Brain pericyte (primary cell): ENCODE data around the gene P4HA2.

Experiments
- DNase-seq: peaks from one replicate; pipeline ENCODE4 v3.0.0-alpha.2; 2012; ENCODE audit warnings: low read depth, low spot score

Gene P4HA2

DNA sequence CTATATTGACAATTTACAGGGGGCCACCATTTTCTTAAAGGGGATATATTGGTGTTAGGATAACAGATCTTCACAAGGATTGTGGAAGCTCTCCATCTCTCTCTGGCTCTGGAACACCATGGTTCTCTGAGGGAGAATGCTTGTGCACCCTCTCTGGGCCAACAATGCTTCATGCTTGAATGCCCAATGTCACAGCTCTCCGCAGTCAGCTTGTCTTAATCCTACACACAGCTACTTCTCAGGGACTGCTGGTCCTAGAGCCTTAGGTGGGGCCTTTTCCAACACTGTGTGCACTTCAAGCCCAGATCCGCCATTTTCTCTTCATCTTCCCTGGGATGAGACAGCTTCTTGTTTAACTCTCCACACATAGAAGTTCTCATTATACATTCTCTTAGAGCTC, 22.9 kb upstream of the P4HA2 start:
- no peak for DNase-seq

DNA sequence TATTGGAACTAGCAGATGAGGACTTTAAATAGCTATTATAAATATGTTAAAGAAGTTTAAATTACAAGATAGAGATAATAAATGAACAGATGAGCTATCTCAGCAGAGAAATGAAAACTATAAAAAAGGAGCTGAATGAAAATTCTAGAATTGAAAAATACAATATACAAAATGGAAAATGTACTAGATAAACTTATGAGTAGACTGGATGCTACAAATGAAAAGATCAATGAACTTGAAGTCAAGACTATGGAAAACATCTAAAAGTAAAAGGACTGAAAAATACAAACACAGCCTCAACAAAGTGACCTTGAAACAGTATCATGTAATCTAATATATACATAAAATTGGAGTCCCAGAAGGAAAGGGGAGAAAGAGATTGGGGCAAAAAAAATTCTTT, 19.2 kb upstream of the P4HA2 start:
- no peak for DNase-seq

DNA sequence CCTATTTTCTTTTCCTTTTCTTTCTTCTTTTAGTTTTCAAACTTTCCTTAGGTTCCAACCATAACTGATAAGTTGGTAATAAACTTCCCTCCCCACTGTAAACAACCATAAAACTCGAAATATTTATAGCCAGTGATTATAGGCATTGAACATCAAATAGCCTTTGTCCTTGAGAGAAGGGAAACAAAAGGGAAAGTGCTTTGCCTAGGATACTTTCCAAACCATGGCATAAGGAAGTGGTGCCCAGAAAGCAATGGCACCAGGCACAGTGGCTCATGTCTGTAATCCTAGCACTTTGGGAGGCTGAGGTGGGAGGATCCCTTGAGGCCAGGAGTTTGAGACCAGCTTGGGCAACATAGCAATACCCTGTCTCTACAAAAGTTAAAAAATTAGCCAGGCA, 17.9 kb upstream of the P4HA2 start:
- no peak for DNase-seq

DNA sequence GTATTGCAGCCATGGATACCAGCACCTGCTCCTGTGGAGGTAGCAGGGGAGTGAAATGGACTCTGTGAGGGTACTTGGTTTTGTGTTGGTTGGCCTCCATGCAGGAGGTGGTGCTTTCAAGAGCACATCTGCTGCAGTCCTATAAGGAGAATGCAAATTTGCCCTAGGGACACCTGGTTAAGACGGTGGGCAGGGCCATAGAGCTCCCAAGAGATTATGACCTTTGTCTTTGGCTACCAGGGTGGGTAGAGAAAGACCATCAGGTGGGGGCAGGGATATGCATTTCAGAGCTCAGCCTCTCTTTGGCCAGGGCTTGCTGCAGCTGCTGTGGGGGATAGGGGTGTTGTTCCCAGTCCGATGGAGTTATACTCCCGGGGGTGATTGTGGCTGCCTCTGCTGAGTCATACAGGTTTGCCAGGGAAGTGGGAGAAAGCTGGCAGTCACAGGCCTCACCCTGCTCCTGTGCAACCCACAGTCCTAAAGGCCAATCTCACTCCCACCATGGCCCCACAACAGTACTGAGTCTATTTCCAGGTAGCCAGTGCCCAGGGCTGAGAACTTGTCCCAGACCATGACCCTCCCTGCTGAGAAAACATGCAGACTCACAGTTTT, 15.8 kb upstream of the P4HA2 start:
- DNase-seq, result no peak

DNA sequence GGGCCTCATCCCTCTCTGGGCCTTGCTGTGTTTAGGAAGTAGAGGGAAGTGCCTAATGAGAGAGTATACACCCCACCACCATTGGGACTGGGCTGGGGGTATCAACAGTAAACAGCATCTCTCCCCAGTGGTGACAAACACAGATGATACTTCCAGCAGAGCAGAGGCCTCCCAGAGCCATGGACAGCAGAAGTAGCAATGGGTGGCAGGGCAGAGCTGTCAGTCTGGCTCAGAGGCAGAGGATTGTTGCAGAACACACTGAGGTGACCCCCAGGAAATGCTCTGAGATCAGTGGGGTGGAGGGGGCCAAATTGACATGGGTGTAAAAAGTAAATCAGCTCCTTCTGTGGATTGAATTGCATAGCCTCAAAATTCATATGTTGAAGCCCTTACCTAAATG, 12.1 kb upstream of the P4HA2 start:
- DNase-seq, result no peak

DNA sequence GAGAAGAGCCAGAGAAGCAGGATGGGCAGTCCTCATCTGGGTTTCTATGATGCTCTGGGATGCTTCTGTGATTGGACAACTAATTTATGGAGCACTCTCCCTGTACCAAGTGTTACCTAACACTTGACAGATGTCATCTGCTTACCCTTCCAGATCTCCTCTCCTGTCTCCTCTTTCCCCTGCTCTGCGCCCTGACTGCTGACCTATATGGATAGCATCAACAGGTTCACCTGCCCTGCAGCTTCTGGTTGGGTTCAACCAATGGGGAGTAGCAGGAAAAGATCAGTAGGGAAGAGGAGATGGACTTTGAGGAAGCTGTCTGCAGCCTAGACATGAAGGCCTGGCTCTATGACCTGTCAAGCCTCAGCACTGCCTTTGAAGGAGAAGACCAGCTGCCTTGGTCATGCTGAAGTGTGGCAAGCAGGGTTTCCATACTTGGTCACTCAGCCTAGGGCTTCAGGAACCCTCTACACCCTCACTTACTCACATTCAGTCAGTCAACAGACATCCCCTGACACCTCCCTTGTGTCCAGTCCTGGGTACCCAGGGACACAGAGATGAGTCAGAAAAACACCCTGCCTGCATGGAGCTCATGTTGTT, 11.3 kb upstream of the P4HA2 start:
- no peak for DNase-seq

DNA sequence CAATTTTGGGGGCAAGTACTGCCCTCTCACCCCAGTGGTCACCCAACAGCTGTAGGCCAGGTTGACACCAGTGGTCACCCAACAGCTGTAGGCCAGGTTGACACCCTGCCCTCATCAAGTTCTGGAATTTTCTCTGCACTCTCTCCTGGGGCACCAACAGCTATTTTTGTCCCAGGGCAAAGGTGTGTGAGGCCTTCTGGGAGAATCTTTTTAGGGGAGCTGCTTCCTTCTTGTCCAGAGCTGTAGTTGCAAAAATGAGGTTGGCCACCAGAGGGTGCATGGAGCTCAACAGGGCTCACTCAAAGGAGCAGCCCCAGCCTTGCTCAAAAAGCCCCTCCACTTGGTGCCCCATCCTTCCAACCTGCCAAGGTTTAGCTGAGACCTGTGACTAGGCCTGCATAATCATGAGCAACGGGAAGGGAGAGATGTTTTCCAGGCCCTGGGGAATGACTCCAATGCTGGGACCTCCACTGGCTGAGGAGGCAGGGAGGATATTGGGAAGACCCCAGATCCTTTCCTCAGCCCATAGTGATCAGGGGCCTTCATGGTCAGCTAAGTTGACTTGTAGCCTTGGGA, 10.6 kb upstream of the P4HA2 start:
- DNase-seq, result no peak

DNA sequence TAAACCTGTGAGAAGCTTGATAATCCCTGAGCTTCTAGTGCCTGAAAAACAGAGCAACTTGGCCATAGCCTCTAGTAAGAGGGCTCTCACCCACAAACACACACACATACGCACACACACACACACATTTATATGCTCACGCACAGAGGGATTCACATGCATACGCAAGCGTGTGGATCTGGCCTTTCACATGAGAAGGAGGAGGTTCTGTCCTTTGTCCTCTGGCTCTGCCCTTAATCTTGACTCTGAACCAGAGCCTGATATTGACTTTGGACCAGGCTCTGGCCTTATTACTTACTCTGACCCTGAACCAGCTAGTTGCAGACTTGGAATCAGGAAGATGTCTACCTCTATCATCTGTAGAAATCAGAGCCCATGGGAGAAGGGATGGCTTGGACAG, 10.0 kb upstream of the P4HA2 start:
- DNase-seq, result no peak

DNA sequence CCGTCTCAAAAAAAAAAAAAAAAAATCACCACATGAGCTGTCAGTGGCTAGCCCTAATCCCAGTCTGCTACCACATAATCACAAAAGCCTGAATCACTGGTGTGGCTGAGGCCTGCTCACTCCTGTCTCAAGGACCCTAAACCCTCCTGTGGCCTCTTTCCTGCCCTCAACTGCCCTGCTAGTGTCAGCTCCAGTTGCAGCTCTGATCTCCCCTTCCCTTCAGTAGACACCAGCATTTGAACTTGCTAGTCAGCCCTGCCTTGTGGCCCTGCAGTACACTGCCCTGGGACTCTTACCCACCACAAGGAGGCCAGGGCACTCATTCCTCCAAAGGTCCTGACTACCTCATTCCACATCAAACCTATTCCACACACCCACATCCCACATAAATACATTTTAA, 9.5 kb upstream of the P4HA2 start:
- no peak for DNase-seq

DNA sequence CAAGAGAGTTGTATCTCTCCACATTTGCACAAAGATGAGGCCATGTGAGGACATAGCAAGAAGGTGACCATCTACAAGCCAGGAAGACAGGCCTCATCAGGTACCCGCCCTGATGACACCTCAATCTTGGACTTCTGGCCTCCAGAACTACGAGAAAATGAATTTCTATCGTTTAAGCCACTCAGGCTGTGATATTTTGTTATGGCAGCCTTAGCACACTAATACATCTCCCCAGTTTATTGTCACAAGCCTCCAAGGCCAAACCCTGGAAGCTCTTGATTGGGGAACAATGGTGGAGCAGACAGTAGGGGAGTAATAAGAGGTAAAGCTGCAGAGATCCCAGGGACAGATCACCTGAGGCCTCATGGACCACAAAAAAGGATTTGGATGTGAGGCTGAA, 7.7 kb upstream of the P4HA2 start:
- DNase-seq, result no peak

DNA sequence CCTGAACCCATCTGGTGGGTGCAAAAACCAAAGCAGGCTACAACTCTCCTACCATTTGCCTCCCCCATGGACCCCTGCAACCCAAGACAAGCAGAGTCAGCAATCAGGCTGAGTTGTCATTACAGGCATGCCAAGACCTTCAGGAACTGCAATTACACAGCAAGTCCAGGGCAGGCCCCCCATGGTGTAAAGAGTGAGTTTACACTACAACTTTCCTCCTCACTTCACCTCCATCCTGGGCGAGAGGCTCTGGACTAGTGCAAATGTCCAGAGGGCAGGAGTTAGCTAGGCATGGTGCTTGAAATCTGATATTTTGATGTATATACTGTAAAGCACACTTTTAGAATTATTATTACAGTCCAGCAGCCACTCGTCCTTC, 7.0 kb upstream of the P4HA2 start:
- no peak for DNase-seq

DNA sequence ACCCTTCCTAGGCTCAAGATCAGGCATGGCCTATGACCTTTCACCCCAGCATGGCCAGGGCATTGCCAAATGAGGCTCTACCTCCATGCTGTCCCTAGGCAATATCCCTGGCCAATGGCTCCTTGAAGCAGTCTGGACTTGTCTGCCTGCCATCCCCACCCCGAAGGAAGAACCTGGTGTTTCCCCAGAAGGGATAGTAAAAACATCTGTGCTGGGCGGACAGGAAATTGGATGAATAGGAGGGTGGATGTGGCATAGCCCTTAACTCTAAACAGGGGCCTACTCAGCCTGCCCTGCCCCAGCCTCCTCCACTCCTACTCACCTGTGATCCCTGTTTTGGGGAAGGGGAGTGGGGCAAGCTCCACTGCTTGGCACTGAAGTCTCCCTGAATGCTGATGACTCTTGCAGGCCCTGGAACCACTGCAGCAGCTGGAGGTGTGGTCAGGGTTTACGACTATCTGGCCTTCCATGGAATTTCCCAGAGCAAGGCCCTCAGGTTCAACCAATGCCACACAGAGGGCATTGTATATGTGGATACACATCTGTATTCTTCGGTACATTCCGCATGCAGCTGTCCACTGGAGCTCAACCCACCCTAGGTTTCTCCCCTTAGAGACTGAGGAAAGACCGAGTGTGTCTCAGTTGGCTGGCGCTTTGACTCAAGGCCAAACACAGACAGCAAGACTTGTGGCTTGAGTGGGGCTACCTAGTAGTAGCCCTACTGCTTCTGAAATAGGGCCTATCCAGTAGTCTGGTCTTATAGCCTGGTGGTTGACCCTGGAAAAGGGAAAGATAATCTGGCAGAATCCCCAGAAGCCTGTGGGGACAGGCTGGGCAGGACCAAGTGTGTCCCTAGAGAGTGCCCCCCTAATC, 6.4 kb upstream of the P4HA2 start:
- DNase-seq, result no peak

DNA sequence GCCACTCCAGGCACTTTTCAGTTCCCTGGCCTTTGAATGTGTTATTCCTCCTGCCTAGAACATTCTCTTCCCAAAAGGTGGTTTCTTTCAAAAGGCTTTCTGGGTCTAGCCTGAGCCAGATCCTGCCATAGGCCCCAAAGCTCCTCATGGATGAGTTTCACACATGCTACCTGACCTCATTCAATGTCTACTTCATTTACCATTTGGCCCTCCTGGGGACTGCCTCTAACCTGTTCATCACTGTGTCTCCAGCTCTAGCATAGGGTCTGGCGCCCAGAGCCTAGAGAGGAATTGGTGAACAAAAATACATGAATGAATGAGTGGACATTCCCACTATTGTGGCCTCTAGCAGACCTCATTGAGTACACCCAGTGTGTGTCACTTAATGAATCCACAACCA, 5.4 kb upstream of the P4HA2 start:
- DNase-seq, result no peak

DNA sequence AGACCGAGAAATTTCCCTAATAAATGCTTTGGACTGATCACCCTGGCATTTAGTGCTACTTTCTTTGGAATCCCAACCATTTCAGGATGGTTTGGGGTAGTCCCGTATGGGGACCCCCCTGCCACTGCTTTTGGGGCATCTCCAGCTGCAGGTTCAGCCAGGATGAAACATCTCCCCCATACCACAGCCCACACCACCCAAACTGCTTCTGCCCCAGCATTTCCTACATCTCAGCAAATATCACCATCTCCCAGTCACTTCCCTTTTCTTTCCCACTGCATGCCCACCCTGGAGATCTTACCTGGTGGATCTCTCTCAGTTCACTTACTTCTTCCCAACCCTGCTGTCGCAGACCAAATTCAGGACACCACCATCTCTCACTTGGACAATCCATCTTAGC, 4.8 kb upstream of the P4HA2 start:
- no peak for DNase-seq

DNA sequence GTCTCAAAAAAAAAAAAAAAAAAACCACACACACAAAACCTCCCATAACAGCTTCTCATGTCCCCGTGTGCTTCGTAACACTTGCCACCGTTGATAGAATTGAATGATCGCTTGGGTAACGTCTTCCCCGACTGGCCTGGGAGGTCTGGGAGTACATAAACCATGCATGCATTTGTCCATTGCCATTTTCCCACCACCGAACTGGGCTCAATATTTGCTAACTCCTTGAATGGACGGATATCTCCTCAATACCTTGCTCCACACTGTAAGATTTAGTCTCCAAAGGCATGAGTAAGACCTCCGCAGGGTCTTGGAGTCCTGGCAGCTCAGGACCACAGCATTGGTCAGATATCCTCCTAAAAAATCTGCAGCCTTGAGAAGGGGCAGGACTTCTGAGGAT, 3.2 kb upstream of the P4HA2 start:
- no peak for DNase-seq

DNA sequence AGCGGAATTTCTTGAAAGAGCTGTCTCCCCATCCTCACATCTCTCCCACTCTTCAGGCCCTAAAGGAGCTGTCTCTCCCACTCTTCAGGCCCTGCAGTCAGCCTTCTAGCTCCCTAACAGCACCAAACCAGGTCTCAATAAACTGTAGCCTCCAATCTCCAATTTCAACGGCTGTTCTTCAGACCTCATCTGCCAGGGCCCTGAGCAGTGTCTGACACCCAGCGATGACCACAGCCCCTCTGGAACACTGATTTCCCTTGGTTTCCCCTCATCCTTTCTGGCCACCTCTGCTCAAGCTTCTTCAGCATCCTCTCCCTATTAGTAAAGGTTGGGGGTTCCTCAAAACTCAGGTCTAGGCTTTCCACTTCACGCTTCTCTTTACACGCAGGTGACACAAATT, 1.6 kb upstream of the P4HA2 start:
- DNase-seq, result no peak

DNA sequence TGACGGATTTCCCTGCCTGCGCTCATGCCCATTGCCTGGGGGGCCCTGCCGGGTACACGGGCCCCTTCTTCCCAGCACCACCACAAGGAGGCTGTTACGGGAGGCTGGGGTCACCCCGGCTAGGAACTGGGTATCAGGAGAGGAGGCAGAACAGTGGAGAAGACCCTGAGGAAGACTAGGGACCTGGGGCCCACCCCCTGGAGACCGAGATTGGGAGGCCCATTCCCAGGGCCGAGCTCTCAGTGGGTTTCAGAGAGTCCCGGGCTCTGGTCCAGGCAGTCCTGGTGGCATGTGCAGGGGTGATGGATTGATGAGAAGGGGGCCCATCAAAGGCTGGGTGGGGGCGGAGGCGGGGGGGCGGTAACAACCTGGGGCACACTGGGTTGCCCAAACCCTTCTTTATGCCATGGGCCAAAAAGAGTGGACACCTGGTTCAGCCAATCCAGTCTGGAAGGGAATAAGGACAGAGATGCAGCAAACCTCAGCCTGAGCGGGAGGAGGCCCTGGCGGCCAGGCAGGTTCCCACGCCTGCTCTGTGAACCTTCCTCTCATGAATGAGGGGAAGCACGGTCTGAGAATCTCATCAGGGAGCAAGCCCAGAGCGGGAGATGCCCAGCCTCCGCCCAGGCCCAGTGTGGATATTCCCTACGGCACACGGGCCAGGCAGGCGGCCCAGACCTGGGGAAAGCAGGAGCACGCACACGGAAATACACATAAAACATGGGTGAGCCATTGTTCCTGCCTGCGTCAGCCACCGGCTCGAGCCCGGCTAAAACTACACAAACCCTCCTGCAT, 785 bp upstream of the P4HA2 start:
- no peak for DNase-seq

DNA sequence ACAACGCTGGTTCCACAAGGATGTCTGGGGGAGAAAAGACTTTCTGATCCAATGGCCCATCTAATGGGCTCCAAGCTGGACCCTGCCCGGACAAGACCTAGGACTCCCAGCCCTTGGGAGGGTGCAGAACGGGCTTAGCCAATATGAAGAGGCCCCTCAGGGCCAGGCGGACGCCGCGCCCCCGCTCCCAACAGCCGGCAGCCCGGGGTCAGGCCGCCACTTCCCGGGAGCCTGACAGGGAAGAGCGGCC, 493 bp downstream of the P4HA2 start:
- no peak for DNase-seq

DNA sequence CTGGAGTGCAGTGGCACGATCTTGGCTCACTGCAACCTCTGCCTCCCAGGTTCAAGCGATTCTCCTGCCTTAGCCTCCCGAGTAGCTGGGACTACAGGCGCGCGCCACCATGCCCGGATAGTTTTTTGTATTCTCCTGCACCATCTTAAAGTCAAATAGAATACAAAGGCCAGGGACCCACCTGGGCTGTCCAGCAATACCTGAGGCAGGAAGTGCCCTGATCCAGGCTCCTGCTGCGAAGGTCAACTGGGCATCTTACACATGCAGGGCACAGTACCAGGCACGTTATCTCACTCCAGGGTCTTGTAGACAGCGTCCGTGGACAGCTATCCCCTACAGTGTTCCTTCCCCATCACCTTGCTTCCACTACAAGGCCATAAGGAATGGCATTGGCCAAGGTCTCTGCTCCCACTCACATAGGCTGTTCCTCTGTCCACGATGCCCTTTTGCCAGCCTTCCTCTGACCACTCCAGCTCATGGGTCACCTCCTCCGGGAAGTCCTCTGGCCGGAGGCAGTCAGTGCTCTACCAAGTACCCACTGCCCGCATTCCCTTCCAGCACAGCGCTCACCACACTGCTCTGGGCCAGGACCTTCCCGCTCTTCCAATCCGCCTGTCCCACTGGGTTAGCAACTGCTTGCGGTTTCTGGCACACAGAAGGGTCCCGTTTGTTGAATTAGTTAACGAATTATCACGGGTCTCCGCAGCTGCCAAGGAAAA, 978 bp downstream of the P4HA2 start:
- no peak for DNase-seq

DNA sequence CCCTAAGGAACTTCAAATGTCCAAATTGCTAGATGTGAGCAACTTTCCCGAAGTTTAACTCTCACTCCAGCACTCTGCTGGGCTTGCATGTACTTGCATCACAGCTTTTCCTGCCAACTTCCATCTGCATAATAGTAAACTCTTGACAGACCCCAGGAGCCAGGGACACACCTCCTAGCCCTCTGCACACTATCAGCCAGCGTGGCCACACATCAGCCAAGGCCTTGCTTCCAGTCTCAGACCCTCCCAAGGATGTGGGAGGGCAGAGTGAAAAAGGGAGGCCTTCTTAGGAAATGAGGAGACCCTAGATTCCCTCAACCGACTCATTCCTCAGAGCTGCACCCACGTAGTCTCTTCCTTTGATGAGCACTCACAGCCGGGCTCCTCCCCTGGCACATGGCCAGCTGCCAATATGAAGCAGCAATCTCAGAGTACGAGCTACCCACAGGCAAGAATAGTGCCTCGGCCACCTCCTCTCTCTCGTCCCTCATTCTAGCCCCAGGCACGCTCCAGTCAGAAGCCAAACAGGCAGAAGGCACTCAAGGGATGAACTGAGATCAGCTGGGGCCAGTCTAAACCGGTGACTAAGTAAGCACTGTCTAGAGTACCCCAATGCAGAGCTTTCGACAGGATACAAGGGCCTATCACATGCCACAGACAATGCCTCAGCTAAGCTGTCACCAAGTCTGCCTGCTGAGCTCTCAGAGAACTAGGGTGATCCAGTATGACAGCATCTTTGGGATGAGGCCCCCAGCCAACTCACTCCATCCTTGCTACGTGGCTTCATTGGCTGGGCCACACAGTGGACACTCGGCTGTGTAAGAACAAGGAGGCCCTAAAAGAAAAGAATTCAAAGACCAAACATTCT, 2.3 kb downstream of the P4HA2 start:
- no peak for DNase-seq

DNA sequence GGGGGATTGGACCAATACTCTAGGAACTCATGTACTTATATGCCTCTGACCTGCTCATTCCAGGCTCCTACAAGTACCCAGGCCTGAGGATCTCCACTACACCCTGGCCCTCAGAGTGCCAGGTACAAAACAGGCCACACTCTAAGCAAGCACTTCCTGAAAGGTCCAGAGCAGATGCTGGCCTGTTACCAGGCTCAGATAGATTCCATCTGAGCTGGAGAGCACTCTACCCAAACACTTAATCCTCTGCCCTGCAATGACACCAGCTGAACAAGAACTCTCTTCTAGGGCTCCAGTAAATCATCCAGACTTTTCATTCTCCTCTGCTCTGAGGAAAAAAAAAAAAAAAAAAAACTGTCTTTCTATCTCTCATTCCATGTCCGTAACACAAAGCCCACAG, 2.9 kb downstream of the P4HA2 start:
- DNase-seq, result no peak
